C4-2B (cell line): ENCODE measurements around the gene FXYD5.

Experiments
- CTCF ChIP-seq: fragments of 450-650 bp; conservative IDR thresholded peaks from 2 replicates; pipeline ENCODE4 v1.5.1; 2017; ENCODE audit warnings: mild to moderate bottlenecking
- ZFX ChIP-seq: fragments of 450-650 bp; IDR thresholded peaks from 2 replicates; pipeline ENCODE4 v1.6.1; 2017

- TF ChIP-seq CTCF (no peak), ZFX (no peak)
These were observed 37.4 kb upstream of the FXYD5 start for GRCh38 chr19:35117116-35117515.
